GM12878 (cell line): Measurements from ENCODE around the gene IL19. TPM values are rescaled to one million over a fixed set of nuclear protein-coding genes. Genes with fewer than 3 reads are reported as not detected.

Source experiments
- BCL11A ChIP-seq: IDR thresholded peaks from 2 replicates; pipeline ENCODE4 v1.6.1; 2011; ENCODE audit warnings: low read depth, low read length
- BMI1 ChIP-seq: fragments of 450-650 bp; IDR thresholded peaks from 2 replicates; pipeline ENCODE4 v1.6.1; 2016; ENCODE audit warnings: mild to moderate bottlenecking, moderate library complexity, borderline replicate concordance
- CBFB ChIP-seq: IDR thresholded peaks from 2 replicates; pipeline ENCODE4 v1.6.1; 2016; ENCODE audit warnings: antibody characterized with exemption, low read depth
- CBX3 ChIP-seq: fragments of 200-600 bp; sonication (generic); IDR thresholded peaks from 2 replicates; pipeline ENCODE4 v1.6.1; 2016; ENCODE audit warnings: low read depth, borderline replicate concordance
- CEBPB ChIP-seq, 2 experiments: fragments of 150-350 bp in 1 of 2; IDR thresholded peaks; 2 replicates each; pipeline ENCODE4 v1.6.1; 2012 to 2014; ENCODE audit warnings: low read depth in 2 of 2, low read length in 2 of 2, borderline replicate concordance in 1 of 2, inconsistent platforms in 1 of 2
- E2F4 ChIP-seq: IDR thresholded peaks from 2 replicates; pipeline ENCODE4 v1.6.1; 2012; ENCODE audit warnings: low read depth, low read length, improper control_type of control experiment
- EED ChIP-seq: sonication (generic); IDR thresholded peaks from 2 replicates; pipeline ENCODE4 v1.6.1; 2016; ENCODE audit warnings: antibody characterized with exemption, low read depth
- HDAC6 ChIP-seq: fragments of 200-600 bp; sonication (generic); IDR thresholded peaks from one replicate; pipeline ENCODE4 v1.8.0; 2017; ENCODE audit warnings: antibody characterized with exemption; ENCODE audit not compliant: unreplicated experiment
- HDGF ChIP-seq: fragments of 450-650 bp; IDR thresholded peaks from 2 replicates; pipeline ENCODE4 v1.6.1; 2016; ENCODE audit warnings: antibody characterized with exemption
- IKZF2 ChIP-seq, 2 experiments: fragments of 450-650 bp; IDR thresholded peaks; 2 replicates each; pipeline ENCODE4 v1.6.1; 2017; ENCODE audit warnings: mild to moderate bottlenecking in 2 of 2, moderate library complexity in 2 of 2
- MTA3 ChIP-seq: IDR thresholded peaks from 2 replicates; pipeline ENCODE4 v1.6.1; 2012; ENCODE audit warnings: low read length, inconsistent platforms, borderline replicate concordance
- MYB ChIP-seq: fragments of 150-350 bp; IDR thresholded peaks from 2 replicates; pipeline ENCODE4 v1.6.1; 2014; ENCODE audit warnings: mild to moderate bottlenecking, low read depth, low read length, borderline replicate concordance
- NBN ChIP-seq: fragments of 450-650 bp; IDR thresholded peaks from 2 replicates; pipeline ENCODE4 v1.6.1; 2016
- NFIC ChIP-seq: IDR thresholded peaks from 2 replicates; pipeline ENCODE4 v1.6.1; 2012; ENCODE audit warnings: low read depth, mild to moderate bottlenecking, inconsistent platforms, low read length, moderate library complexity
- NFXL1 ChIP-seq: fragments of 450-650 bp; IDR thresholded peaks from 2 replicates; pipeline ENCODE4 v1.6.1; 2017; ENCODE audit warnings: antibody characterized with exemption, mild to moderate bottlenecking, borderline replicate concordance
- NR2C2 ChIP-seq: IDR thresholded peaks from 2 replicates; pipeline ENCODE4 v1.6.1; 2011; ENCODE audit warnings: borderline replicate concordance, low read depth; ENCODE audit not compliant: control insufficient read depth, insufficient read length
- POLR2AphosphoS5 ChIP-seq: IDR thresholded peaks from 2 replicates; pipeline ENCODE4 v1.6.1; 2011; ENCODE audit warnings: mild to moderate bottlenecking, low read length, inconsistent platforms
- STAT3 ChIP-seq: IDR thresholded peaks from 2 replicates; pipeline ENCODE4 v1.6.1; 2011; ENCODE audit warnings: low read depth, low read length, improper control_type of control experiment
- USF1 ChIP-seq: IDR thresholded peaks from 2 replicates; pipeline ENCODE4 v1.6.1; 2011; ENCODE audit warnings: borderline replicate concordance, low read depth, mild to moderate bottlenecking, moderate library complexity, mixed read lengths, low read length; ENCODE audit not compliant: insufficient read depth; ENCODE audit errors: extremely low read length
- WRNIP1 ChIP-seq: IDR thresholded peaks from 2 replicates; pipeline ENCODE4 v1.6.1; 2011; ENCODE audit warnings: low read depth, low read length, improper control_type of control experiment, borderline replicate concordance
- YBX1 ChIP-seq: fragments of 450-650 bp; IDR thresholded peaks from 2 replicates; pipeline ENCODE4 v1.6.1; 2016; ENCODE audit warnings: antibody characterized with exemption
- YY1 ChIP-seq: IDR thresholded peaks from 2 replicates; pipeline ENCODE4 v1.6.1; 2011; ENCODE audit warnings: low read depth, mild to moderate bottlenecking, low read length
- ZZZ3 ChIP-seq: IDR thresholded peaks from 2 replicates; pipeline ENCODE4 v1.6.1; 2011; ENCODE audit warnings: low read depth; ENCODE audit not compliant: control insufficient read depth, insufficient read length
- polyA plus RNA-seq, 11 experiments: library from polyadenylated mRNA; depleted of rRNA in 4 of 11; unstranded in 6 of 11; stranded (reverse) in 5 of 11; fragments of >200 nt; fragmentation: Nextera tagmentation in 4 of 11; fragmentation: Illumina TruSeq in 1 of 11; extraction: Ambion mirVana in 4 of 11; extraction: Trizol in 1 of 11; gene quantifications; 1 replicate in 1 of 11; 2 replicates in 10 of 11; pipeline versions ENCODE4 v1.2.1 to v1.2.3, GENCODE V29; 2011 to 2016; ENCODE audit warnings: inconsistent platforms in 2 of 11, missing spikeins in 2 of 11, low read depth in 1 of 11
- total RNA-seq, 4 experiments: library from RNA; depleted of rRNA in 3 of 4; stranded (reverse); fragments of >200 nt in 3 of 4; fragmentation: Illumina TruSeq in 1 of 4; extraction: Trizol in 1 of 4; gene quantifications; 2 replicates each; pipeline versions ENCODE4 v1.2.1 to v1.2.3, GENCODE V29; 2013 to 2021
- TF ChIP-seq, protein P1 (sequence below): fragments of 450-650 bp; IDR thresholded peaks from 2 replicates; pipeline ENCODE4 v1.6.1; 2016; ENCODE audit warnings: mild to moderate bottlenecking
- TF ChIP-seq, protein P2 (sequence below): fragments of 450-650 bp; IDR thresholded peaks from 2 replicates; pipeline ENCODE4 v1.6.1; 2014; ENCODE audit warnings: mild to moderate bottlenecking
- TF ChIP-seq, protein P3 (sequence below): IDR thresholded peaks from 2 replicates; pipeline ENCODE4 v1.6.1; 2011; ENCODE audit warnings: low read depth, mild to moderate bottlenecking, low read length, moderate library complexity, borderline replicate concordance; ENCODE audit errors: extremely low read depth

The IL19 gene
- total and polyA plus RNA-seq, 10 of the 15 experiments (the other 5 are each of a cell fraction or from before 2014, with no cell fraction given): 0.10 to 0.73 (median 0.28) TPM; not detected in 6

GRCh38 chr1:206739411-206740076 lies 31.0 kb upstream of the IL19 start (continued):
- TF ChIP-seq E2F4: no peak
- TF ChIP-seq, protein P1, sequence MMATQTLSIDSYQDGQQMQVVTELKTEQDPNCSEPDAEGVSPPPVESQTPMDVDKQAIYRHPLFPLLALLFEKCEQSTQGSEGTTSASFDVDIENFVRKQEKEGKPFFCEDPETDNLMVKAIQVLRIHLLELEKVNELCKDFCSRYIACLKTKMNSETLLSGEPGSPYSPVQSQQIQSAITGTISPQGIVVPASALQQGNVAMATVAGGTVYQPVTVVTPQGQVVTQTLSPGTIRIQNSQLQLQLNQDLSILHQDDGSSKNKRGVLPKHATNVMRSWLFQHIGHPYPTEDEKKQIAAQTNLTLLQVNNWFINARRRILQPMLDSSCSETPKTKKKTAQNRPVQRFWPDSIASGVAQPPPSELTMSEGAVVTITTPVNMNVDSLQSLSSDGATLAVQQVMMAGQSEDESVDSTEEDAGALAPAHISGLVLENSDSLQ: no peak
- TF ChIP-seq NBN: peak; percentile 90; the same call in 1 of the 2 replicates
- 0 out of 2 replicates have a peak, but pooled peaks have one; percentile 74 for TF ChIP-seq CBFB
- no peak; the same call in 1 of the 2 replicates for TF ChIP-seq MTA3
- peak; percentile 21; the same call in 1 of the 2 replicates for TF ChIP-seq HDGF
- peak; percentile 21; the same call in 1 of the 2 replicates for TF ChIP-seq BMI1
- TF ChIP-seq, protein P2, sequence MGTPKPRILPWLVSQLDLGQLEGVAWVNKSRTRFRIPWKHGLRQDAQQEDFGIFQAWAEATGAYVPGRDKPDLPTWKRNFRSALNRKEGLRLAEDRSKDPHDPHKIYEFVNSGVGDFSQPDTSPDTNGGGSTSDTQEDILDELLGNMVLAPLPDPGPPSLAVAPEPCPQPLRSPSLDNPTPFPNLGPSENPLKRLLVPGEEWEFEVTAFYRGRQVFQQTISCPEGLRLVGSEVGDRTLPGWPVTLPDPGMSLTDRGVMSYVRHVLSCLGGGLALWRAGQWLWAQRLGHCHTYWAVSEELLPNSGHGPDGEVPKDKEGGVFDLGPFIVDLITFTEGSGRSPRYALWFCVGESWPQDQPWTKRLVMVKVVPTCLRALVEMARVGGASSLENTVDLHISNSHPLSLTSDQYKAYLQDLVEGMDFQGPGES: no peak
- no peak for TF ChIP-seq USF1
- peak; percentile 23; the same call in 1 of the 2 replicates for TF ChIP-seq YY1
- TF ChIP-seq NFIC: peak; percentile 57
- no peak for TF ChIP-seq HDAC6
- TF ChIP-seq CBX3: no peak
- TF ChIP-seq CEBPB (IDR thresholded peaks at IDR 0.05; ENCODE audit: borderline replicate concordance in 1 of 2, low read depth in 2 of 2, low read length in 2 of 2): peak in 1 of 2 experiments; percentile 21; a peak in 1 of 4 replicates
- TF ChIP-seq NR2C2: no peak
- no peak for TF ChIP-seq WRNIP1
- TF ChIP-seq YBX1: no peak
- TF ChIP-seq POLR2AphosphoS5: peak; percentile 72
- no peak for TF ChIP-seq STAT3
- TF ChIP-seq NFXL1: peak; percentile 96
- no peak for TF ChIP-seq MYB
- TF ChIP-seq, protein P3, sequence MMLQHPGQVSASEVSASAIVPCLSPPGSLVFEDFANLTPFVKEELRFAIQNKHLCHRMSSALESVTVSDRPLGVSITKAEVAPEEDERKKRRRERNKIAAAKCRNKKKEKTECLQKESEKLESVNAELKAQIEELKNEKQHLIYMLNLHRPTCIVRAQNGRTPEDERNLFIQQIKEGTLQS: no peak
- TF ChIP-seq ZZZ3: no peak
- 0 out of 2 replicates have a peak, but pooled peaks have one; percentile 9 for TF ChIP-seq BCL11A
- TF ChIP-seq IKZF2 (IDR thresholded peaks at IDR 0.05): peak; percentile 87 to 90
- no peak; the same call in 1 of the 2 replicates for TF ChIP-seq EED
